Activated T-cell treated with anti-CD3 and anti-CD28 coated beads, Interleukin-2, amount 50 U/mL, for 72 hours (primary cell): Measurements from ENCODE around the gene SFTPA2. TPM values are rescaled to one million over a fixed set of nuclear protein-coding genes. Genes with fewer than 3 reads are reported as not detected.
"Not testable (repeated sequence)": the region's sequence is repeated elsewhere in the genome, so short reads cannot be mapped to it uniquely, and the experiment has no call there.

Experiments
- ATAC-seq, 2 donors: fragments of 150-1000 bp; cut with Tn5 transposase; replicated peaks in 1 of 2; 2 replicates each; pipeline ENCODE4 v1.10.0; 2021; ENCODE audit warnings: moderate library complexity in 2 of 2, mild to moderate bottlenecking in 1 of 2
- DNase-seq, 2 donors: peaks; one replicate each; pipeline ENCODE4 v3.0.0; 2021 to 2022; ENCODE audit warnings: mixed read lengths in 1 of 2
- H3K27ac Mint-ChIP-seq: one replicate; pipeline ENCODE4 v1.8.0; 2022; ENCODE audit warnings: mild to moderate bottlenecking, moderate library complexity, mixed read lengths
- H3K27me3 Mint-ChIP-seq: one replicate; pipeline ENCODE4 v1.8.0; 2022; ENCODE audit warnings: low read depth, mixed read lengths
- H3K36me3 Mint-ChIP-seq, 2 donors: one replicate each; pipeline ENCODE4 v1.8.0; 2022; ENCODE audit warnings: mixed read lengths in 2 of 2, mild to moderate bottlenecking in 1 of 2; ENCODE audit not compliant: insufficient read depth in 2 of 2
- H3K4me1 Mint-ChIP-seq: one replicate; pipeline ENCODE4 v1.8.0; 2022; ENCODE audit warnings: low read depth, mixed read lengths
- H3K4me3 Mint-ChIP-seq, 2 donors: one replicate each; pipeline ENCODE4 v1.8.0; 2022; ENCODE audit warnings: mild to moderate bottlenecking in 2 of 2, mixed read lengths in 2 of 2, moderate library complexity in 2 of 2
- H3K9me3 Mint-ChIP-seq, 2 donors: one replicate each; pipeline ENCODE4 v1.8.0; 2022; ENCODE audit warnings: mixed read lengths in 2 of 2
- total RNA-seq, 2 donors: library from RNA; stranded (reverse); gene quantifications; one replicate each; pipeline ENCODE4 v1.2.3, GENCODE V29; 2022

The SFTPA2 gene
- total RNA-seq, 2 donors from 2014 or later = not detected

- peak overlapping the region in 1 of 2 donors; percentile 81 for H3K4me3 Mint-ChIP-seq
- H3K27ac Mint-ChIP-seq = no peak overlapping the region
- DNase-seq = no peak
- peak in 1 of 2 donors; percentile 80 for ATAC-seq
- H3K36me3 Mint-ChIP-seq = no peaks in the 10 kb centered on the region
- H3K27me3 Mint-ChIP-seq = peaks cover 25% of the 10 kb centered on the region
- peaks cover 11% of the 10 kb centered on the region for H3K4me1 Mint-ChIP-seq
- no peaks in the 10 kb centered on the region for H3K9me3 Mint-ChIP-seq
These were observed 23.3 kb upstream of the SFTPA2 start for GRCh38 chr10:79583488-79584024.

GRCh38 chr10:79582954-79583353 lies 22.7 kb upstream of the SFTPA2 start:
- Mint-ChIP-seq H3K4me3 (peak overlapping the region in 1 of 2 donors; percentile 81), H3K4me1 (peaks cover 11% of the 10 kb centered on the region), H3K27me3 (peaks cover 25% of the 10 kb centered on the region)
- peak in 1 of 2 donors; percentile 69 for ATAC-seq
- not testable (repeated sequence) for H3K36me3 Mint-ChIP-seq, H3K27ac Mint-ChIP-seq, H3K9me3 Mint-ChIP-seq, DNase-seq

GRCh38 chr10:79582096-79582495 lies 21.9 kb upstream of the SFTPA2 start:
- H3K36me3 Mint-ChIP-seq = no peaks in the 10 kb centered on the region
- H3K27me3 Mint-ChIP-seq = peaks cover 20% of the 10 kb centered on the region
- no peak overlapping the region for H3K27ac Mint-ChIP-seq
- DNase-seq (no peak), ATAC-seq (no peak)
- H3K4me1 Mint-ChIP-seq = peaks cover 11% of the 10 kb centered on the region
- no peaks in the 10 kb centered on the region for H3K9me3 Mint-ChIP-seq
- no peak overlapping the region for H3K4me3 Mint-ChIP-seq

- Mint-ChIP-seq H3K4me3 (no peak overlapping the region), H3K36me3 (no peaks in the 10 kb centered on the region), H3K27ac (no peak overlapping the region), H3K9me3 (no peaks in the 10 kb centered on the region), H3K27me3 (peaks cover 10% of the 10 kb centered on the region), H3K4me1 (peaks cover 11% of the 10 kb centered on the region)
- DNase-seq (no peak), ATAC-seq (no peak)
These were observed 20.8 kb upstream of the SFTPA2 start for GRCh38 chr10:79581044-79581443.

GRCh38 chr10:79579361-79579760 lies 19.2 kb upstream of the SFTPA2 start:
- peaks cover 11% of the 10 kb centered on the region for H3K4me1 Mint-ChIP-seq
- no peaks in the 10 kb centered on the region for H3K36me3 Mint-ChIP-seq
- DNase-seq (no peak), ATAC-seq (no peak)
- H3K9me3 Mint-ChIP-seq = peaks cover 0 to 2% of the 10 kb centered on the region in 2 donors
- H3K27me3 Mint-ChIP-seq = peaks cover 10% of the 10 kb centered on the region
- H3K4me3 Mint-ChIP-seq = no peak overlapping the region
- H3K27ac Mint-ChIP-seq = no peak overlapping the region

GRCh38 chr10:79570624-79571023 lies 10.4 kb upstream of the SFTPA2 start:
- not testable (repeated sequence) for ATAC-seq, H3K4me3 Mint-ChIP-seq, H3K27ac Mint-ChIP-seq, DNase-seq, H3K36me3 Mint-ChIP-seq, H3K4me1 Mint-ChIP-seq, H3K9me3 Mint-ChIP-seq
- peaks cover 61% of the 10 kb centered on the region for H3K27me3 Mint-ChIP-seq

GRCh38 chr10:79563426-79563825 lies 3.2 kb upstream of the SFTPA2 start:
- no peak overlapping the region for H3K27ac Mint-ChIP-seq
- DNase-seq (no peak), ATAC-seq (no peak)
- no peak overlapping the region for H3K4me3 Mint-ChIP-seq
- H3K9me3 Mint-ChIP-seq = no peaks in the 10 kb centered on the region
- H3K36me3 Mint-ChIP-seq = no peaks in the 10 kb centered on the region
- no peaks in the 10 kb centered on the region for H3K4me1 Mint-ChIP-seq
- H3K27me3 Mint-ChIP-seq = peaks cover 27% of the 10 kb centered on the region

- Mint-ChIP-seq H3K4me1 (no peaks in the 10 kb centered on the region), H3K27me3 (peaks cover 20% of the 10 kb centered on the region)
These were observed 2.0 kb upstream of the SFTPA2 start for GRCh38 chr10:79562135-79562756.

GRCh38 chr10:79561257-79561656 lies 1.1 kb upstream of the SFTPA2 start:
- H3K4me1 Mint-ChIP-seq = no peaks in the 10 kb centered on the region
- H3K4me3 Mint-ChIP-seq = no peak overlapping the region
- DNase-seq = no peak
- no peaks in the 10 kb centered on the region for H3K36me3 Mint-ChIP-seq
- H3K9me3 Mint-ChIP-seq = no peaks in the 10 kb centered on the region
- no peak overlapping the region for H3K27ac Mint-ChIP-seq
- H3K27me3 Mint-ChIP-seq = peaks cover 20% of the 10 kb centered on the region
- ATAC-seq = no peak

More at GRCh38 chr10:79562135-79562756, 2.0 kb upstream of the SFTPA2 start:
- no peak overlapping the region for H3K4me3 Mint-ChIP-seq
- ATAC-seq = peak; percentile 81 to 93
- DNase-seq = peak; percentile 72 to 77
- no peaks in the 10 kb centered on the region for H3K9me3 Mint-ChIP-seq
- no peak overlapping the region for H3K27ac Mint-ChIP-seq
- H3K36me3 Mint-ChIP-seq = no peaks in the 10 kb centered on the region

- ATAC-seq (no peak), DNase-seq (no peak)
- Mint-ChIP-seq H3K4me1 (no peaks in the 10 kb centered on the region), H3K36me3 (no peaks in the 10 kb centered on the region), H3K4me3 (no peak overlapping the region), H3K27ac (no peak overlapping the region), H3K9me3 (no peaks in the 10 kb centered on the region), H3K27me3 (peaks cover 20% of the 10 kb centered on the region)
These were observed 481 bp downstream of the SFTPA2 start for GRCh38 chr10:79559726-79560125.

- H3K9me3 Mint-ChIP-seq, H3K4me1 Mint-ChIP-seq, H3K27ac Mint-ChIP-seq, H3K36me3 Mint-ChIP-seq, H3K27me3 Mint-ChIP-seq, ATAC-seq, DNase-seq, H3K4me3 Mint-ChIP-seq: not testable (repeated sequence)
These were observed 3.2 kb downstream of the SFTPA2 start for GRCh38 chr10:79556961-79557360.

GRCh38 chr10:79555354-79556309 lies 4.6 kb downstream of the SFTPA2 start:
- ATAC-seq (no peak), DNase-seq (no peak)
- H3K4me1 Mint-ChIP-seq = no peaks in the 10 kb centered on the region
- no peaks in the 10 kb centered on the region for H3K9me3 Mint-ChIP-seq
- H3K27me3 Mint-ChIP-seq = no peaks in the 10 kb centered on the region
- H3K4me3 Mint-ChIP-seq = no peak overlapping the region
- no peaks in the 10 kb centered on the region for H3K36me3 Mint-ChIP-seq
- H3K27ac Mint-ChIP-seq = no peak overlapping the region

GRCh38 chr10:79552143-79552542 lies 8.1 kb downstream of the SFTPA2 start:
- H3K4me3 Mint-ChIP-seq = no peak overlapping the region
- H3K27ac Mint-ChIP-seq = no peak overlapping the region
- H3K36me3 Mint-ChIP-seq = peaks cover 0 to under 1% of the 10 kb centered on the region in 2 donors
- peaks cover 14% of the 10 kb centered on the region for H3K4me1 Mint-ChIP-seq
- H3K9me3 Mint-ChIP-seq = no peaks in the 10 kb centered on the region
- DNase-seq (no peak), ATAC-seq (no peak)
- no peaks in the 10 kb centered on the region for H3K27me3 Mint-ChIP-seq
